ENCODE measurements around the gene PEX5L. TPM values are rescaled to one million over a fixed set of nuclear protein-coding genes. Genes with fewer than 3 reads are reported as not detected.

PEX5L gene
- total and polyA plus RNA-seq, 10 of the 15 experiments (the other 5 are each of a cell fraction or from before 2014, with no cell fraction given) = 0.11 to 17.0 (median 0.50) TPM

DNA sequence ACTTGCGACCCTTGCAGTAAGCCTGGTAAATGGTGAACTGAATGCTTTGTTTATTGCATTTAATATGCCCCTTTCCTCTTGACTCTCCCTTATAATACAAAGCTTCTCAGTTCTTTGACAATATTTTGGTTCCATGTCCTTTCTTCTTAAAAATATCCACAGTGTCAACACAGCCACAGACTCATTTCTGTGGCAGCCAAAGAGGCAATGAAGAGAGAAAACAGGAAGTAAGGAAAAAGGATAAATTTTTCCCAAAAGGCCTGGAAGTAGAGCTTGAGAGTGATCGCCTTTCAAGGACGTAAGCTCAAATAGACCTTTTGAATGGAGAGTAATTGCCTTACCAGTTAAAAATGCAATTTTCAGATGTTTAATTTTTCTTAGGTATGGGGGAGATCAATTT lies 59.4 kb downstream of the PEX5L start:
- Histone ChIP-seq H3K27ac (ENCODE audit: control insufficient read depth, insufficient read depth) (no peak overlapping the region), H3K4me3 (no peak overlapping the region), H3K9me3 (replicated peaks; ENCODE audit: control insufficient read depth, insufficient read depth, low read length) (no peaks in the 10 kb centered on the region), H3K4me1 (ENCODE audit: control insufficient read depth, insufficient read depth, low read length) (no peaks in the 10 kb centered on the region; the same call in 1 of the 2 replicates), H2AFZ (ENCODE audit: control insufficient read depth, low read depth, low read length) (no peak overlapping the region), H3K79me2 (ENCODE audit: control insufficient read depth, insufficient read depth, low read length) (peaks cover 2% of the 10 kb centered on the region), H3K27me3 (replicated peaks in 1 of 2; ENCODE audit: control insufficient read depth in 2 of 2, insufficient read depth in 2 of 2, low read length in 1 of 2) (no peaks in the 10 kb centered on the region), H3K4me2 (ENCODE audit: control insufficient read depth, insufficient read depth) (no peak overlapping the region), H3K36me3 (ENCODE audit: control insufficient read depth in 2 of 2, insufficient read depth in 2 of 2, low read length in 1 of 2) (no peaks in the 10 kb centered on the region), H4K20me1 (ENCODE audit: control insufficient read depth, insufficient read depth) (no peaks in the 10 kb centered on the region), H3K9ac (ENCODE audit: control insufficient read depth, insufficient read depth, low read length) (no peak overlapping the region)
- DNase-seq (ENCODE audit: low read depth, low spot score) (no peak), ATAC-seq (no peak), FAIRE-seq (no peak)
- in situ Hi-C loops (cut with MboI) (no loop called here), intact Hi-C loops (cut with micrococcal nuclease; ENCODE audit: unreplicated experiment) (no loop called here)
- ChIA-PET POLR2A (no interaction called here), CTCF (no interaction called here), RAD21 (ENCODE audit: unreplicated experiment) (no interaction called here), SMC1A (ENCODE audit: uncharacterized antibody, unreplicated experiment) (interaction anchor here (0.8 to 1.7 kb wide), 3 partner anchors 10 to 44 kb away, joined by 3 read pairs; no protein-coding TSS in a partner anchor)
- 67% methylated on average over 3 of the region's 3 CpGs for WGBS (ENCODE audit: insufficient coverage, insufficient replicate concordance, low lambda C conversion rate, missing lambda C conversion rate)
- TF ChIP-seq YY1 (IDR thresholded peaks at IDR 0.05; ENCODE audit: low read depth, low read length) (no peak), MTA3 (IDR thresholded peaks at IDR 0.05; ENCODE audit: borderline replicate concordance, low read length) (no peak)
- TF ChIP-seq, protein P1, sequence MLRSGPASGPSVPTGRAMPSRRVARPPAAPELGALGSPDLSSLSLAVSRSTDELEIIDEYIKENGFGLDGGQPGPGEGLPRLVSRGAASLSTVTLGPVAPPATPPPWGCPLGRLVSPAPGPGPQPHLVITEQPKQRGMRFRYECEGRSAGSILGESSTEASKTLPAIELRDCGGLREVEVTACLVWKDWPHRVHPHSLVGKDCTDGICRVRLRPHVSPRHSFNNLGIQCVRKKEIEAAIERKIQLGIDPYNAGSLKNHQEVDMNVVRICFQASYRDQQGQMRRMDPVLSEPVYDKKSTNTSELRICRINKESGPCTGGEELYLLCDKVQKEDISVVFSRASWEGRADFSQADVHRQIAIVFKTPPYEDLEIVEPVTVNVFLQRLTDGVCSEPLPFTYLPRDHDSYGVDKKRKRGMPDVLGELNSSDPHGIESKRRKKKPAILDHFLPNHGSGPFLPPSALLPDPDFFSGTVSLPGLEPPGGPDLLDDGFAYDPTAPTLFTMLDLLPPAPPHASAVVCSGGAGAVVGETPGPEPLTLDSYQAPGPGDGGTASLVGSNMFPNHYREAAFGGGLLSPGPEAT (IDR thresholded peaks at IDR 0.05; ENCODE audit: low read depth) = no peak
- TF ChIP-seq, protein P2, sequence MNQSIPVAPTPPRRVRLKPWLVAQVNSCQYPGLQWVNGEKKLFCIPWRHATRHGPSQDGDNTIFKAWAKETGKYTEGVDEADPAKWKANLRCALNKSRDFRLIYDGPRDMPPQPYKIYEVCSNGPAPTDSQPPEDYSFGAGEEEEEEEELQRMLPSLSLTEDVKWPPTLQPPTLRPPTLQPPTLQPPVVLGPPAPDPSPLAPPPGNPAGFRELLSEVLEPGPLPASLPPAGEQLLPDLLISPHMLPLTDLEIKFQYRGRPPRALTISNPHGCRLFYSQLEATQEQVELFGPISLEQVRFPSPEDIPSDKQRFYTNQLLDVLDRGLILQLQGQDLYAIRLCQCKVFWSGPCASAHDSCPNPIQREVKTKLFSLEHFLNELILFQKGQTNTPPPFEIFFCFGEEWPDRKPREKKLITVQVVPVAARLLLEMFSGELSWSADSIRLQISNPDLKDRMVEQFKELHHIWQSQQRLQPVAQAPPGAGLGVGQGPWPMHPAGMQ (IDR thresholded peaks at IDR 0.05; ENCODE audit: borderline replicate concordance) = no peak
- BruUV-seq (replicated peaks) = no TSS peak
